ENCODE measurements around the gene ATP6V0C.

GRCh38 chr16:2464333-2464732 is 49.4 kb upstream of the ATP6V0C start:
- no peak for TF ChIP-seq CTCF (IDR thresholded peaks at IDR 0.05)
- no peak for TF ChIP-seq POLR2A (IDR thresholded peaks at IDR 0.05)

Measured in body of pancreas (tissue), 4 donors.